GM23248 (cell line): Measurements from ENCODE around the gene MDK.

ENCODE experiments used
- EZH2 ChIP-seq: fragments of 200-600 bp; sonication (generic); IDR thresholded peaks from 2 replicates; pipeline ENCODE4 v1.6.1; 2018; ENCODE audit warnings: antibody characterized with exemption, mild to moderate bottlenecking; ENCODE audit not compliant: insufficient read depth, poor library complexity, severe bottlenecking
- EZH2phosphoT487 ChIP-seq: fragments of 200-600 bp; sonication (generic); IDR thresholded peaks from 2 replicates; pipeline ENCODE4 v1.6.1; 2018; ENCODE audit warnings: antibody characterized with exemption, moderate library complexity, mild to moderate bottlenecking, low read depth; ENCODE audit not compliant: insufficient read depth

GRCh38 chr11:46345131-46345597 is 36.3 kb upstream of the MDK start:
- TF ChIP-seq EZH2phosphoT487, result no peak
- no peak for TF ChIP-seq EZH2
